Endothelial cell of hepatic sinusoid (primary cell): ENCODE results near the gene RPL15.
"Not testable (repeated sequence)": the region's sequence is repeated elsewhere in the genome, so short reads cannot be mapped to it uniquely, and the experiment has no call there.

ENCODE experiments used
- in situ Hi-C: cut with HindIII; loops from 2 replicates; pipeline ENCODE4 v1.10.0; 2017; ENCODE audit warnings: low sequenced_read_pairs

The RPL15 gene

GRCh38 chr3:23888617-23889228 is 28.2 kb upstream of the RPL15 start:
- in situ Hi-C loops, result no loop called here

GRCh38 chr3:23889386-23889785 is 27.5 kb upstream of the RPL15 start:
- in situ Hi-C loops, result no loop called here

GRCh38 chr3:23889950-23890349 is 27.0 kb upstream of the RPL15 start:
- in situ Hi-C loops, result no loop called here

GRCh38 chr3:23894254-23895061 is 22.5 kb upstream of the RPL15 start:
- in situ Hi-C loops, result no loop called here

GRCh38 chr3:23895181-23895580 is 21.8 kb upstream of the RPL15 start:
- in situ Hi-C loops, result no loop called here

- in situ Hi-C loops, result no loop called here
Measured at GRCh38 chr3:23900744-23901143, 16.2 kb upstream of the RPL15 start.

GRCh38 chr3:23904545-23904944 is 12.4 kb upstream of the RPL15 start:
- in situ Hi-C loops, result no loop called here

- in situ Hi-C loops, result no loop called here
Measured at GRCh38 chr3:23909341-23909740, 7.6 kb upstream of the RPL15 start.

- in situ Hi-C loops, result no loop called here
Measured at GRCh38 chr3:23911397-23911796, 5.5 kb upstream of the RPL15 start.

- in situ Hi-C loops, result not testable (repeated sequence)
Measured at GRCh38 chr3:23912335-23912734, 4.6 kb upstream of the RPL15 start.

GRCh38 chr3:23913182-23913581 is 3.8 kb upstream of the RPL15 start:
- in situ Hi-C loops, result no loop called here

- in situ Hi-C loops, result no loop called here
Measured at GRCh38 chr3:23913873-23914743, 2.8 kb upstream of the RPL15 start.

- in situ Hi-C loops, result no loop called here
Measured at GRCh38 chr3:23915537-23916108, 1.3 kb upstream of the RPL15 start.

- in situ Hi-C loops, result no loop called here
Measured at GRCh38 chr3:23916152-23916885, 613 bp upstream of the RPL15 start.

GRCh38 chr3:23917679-23918303 is 859 bp downstream of the RPL15 start:
- in situ Hi-C loops, result not testable (repeated sequence)

- in situ Hi-C loops, result not testable (repeated sequence)
Measured at GRCh38 chr3:23918331-23918730, 1.4 kb downstream of the RPL15 start.

- in situ Hi-C loops, result no loop called here
Measured at GRCh38 chr3:23919628-23920027, 2.7 kb downstream of the RPL15 start.

GRCh38 chr3:23920151-23920655 is 3.3 kb downstream of the RPL15 start:
- in situ Hi-C loops, result no loop called here

- in situ Hi-C loops, result no loop called here
Measured at GRCh38 chr3:23921052-23921511, 4.2 kb downstream of the RPL15 start.

- in situ Hi-C loops, result no loop called here
Measured at GRCh38 chr3:23923786-23924185, 6.9 kb downstream of the RPL15 start.
